HG02588 (cell line): ENCODE measurements around the gene CLDN3.
A peak's percentile ranks its signal among the peaks of the same experiment; 100 is the strongest.
"Not testable (repeated sequence)": the region's sequence is repeated elsewhere in the genome, so short reads cannot be mapped to it uniquely, and the experiment has no call there.

ENCODE experiments used
- ATAC-seq: cut with Tn5 transposase; IDR thresholded peaks from one replicate; pipeline ENCODE4 v1.9.1; 2021; ENCODE audit warnings: mild to moderate bottlenecking, moderate library complexity; ENCODE audit not compliant: unreplicated experiment

Gene CLDN3

DNA sequence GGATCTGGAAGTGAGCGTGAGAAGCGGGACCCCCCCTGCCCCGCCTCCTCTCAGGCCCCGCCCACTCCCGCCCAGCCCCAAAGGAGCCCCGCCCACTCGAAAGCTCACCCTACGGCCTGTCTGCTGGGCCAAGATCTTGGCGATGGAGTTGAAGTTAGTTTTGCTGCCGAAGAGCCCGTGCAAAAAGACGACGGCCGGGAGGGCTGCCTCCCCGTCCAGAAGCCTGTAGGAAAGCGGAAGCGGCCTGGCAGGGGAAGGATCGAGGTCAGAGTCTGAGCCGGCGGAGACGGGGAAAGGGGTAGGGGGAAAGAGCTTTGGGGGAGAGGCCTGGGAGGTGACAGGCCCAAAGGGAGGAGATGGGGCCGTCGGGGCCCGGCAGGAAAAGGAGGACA, 31.9 kb downstream of the CLDN3 start:
- no peak for ATAC-seq

DNA sequence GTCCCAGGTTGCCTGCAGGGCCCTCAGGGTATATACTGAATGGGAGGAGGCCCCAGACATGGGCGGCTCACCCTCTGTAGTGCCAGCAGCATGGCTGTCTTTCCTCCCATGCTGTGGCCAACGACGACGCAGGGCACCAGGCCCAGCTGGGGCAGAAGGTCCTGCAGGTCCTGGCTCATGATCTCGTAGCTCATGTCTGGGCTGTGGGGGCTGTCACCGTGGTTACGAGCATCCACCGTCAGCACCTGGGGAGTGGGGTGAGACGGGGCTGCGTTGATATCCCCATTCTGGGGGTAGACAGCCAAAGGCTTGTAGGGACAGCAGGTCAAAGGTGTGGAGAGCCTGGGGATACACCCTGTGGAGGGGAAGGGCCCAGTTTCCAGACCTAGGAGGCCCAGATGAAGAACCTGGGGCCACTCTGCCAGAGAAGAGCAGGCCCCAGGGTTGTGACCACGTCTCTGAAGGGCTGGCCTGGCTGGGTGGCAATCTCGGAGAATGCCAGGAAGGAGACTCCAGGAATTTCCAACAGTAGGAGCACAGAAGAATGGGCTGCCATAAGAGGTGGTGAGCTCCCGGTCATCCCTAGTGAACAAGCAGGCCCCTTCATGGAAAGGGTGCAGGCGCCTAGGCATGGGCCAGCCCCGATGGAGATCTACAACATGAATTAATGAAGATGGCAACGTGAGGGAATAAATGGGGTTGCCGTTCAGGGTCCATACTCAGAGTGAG, 32.4 kb downstream of the CLDN3 start:
- no peak for ATAC-seq

DNA sequence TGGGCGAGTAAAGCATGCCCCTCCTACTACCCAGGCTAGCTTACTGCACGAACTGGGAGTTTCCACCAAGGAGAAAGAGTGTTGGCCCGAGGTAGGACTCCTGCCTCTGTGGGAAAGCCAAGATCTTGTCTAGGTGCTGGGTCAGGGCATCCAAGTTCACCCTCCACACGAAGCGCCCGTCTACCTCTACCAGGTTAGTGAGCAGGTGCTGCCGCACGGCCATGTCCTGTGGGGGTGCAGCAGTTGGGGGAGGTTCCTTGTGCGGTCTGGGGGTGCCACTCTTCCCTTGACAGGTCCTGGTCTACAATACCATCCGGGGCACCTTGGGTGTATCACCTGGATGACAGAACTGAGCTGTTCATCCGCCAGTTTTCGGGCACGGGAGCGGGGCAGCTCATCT, 33.2 kb downstream of the CLDN3 start:
- ATAC-seq, result no peak

DNA sequence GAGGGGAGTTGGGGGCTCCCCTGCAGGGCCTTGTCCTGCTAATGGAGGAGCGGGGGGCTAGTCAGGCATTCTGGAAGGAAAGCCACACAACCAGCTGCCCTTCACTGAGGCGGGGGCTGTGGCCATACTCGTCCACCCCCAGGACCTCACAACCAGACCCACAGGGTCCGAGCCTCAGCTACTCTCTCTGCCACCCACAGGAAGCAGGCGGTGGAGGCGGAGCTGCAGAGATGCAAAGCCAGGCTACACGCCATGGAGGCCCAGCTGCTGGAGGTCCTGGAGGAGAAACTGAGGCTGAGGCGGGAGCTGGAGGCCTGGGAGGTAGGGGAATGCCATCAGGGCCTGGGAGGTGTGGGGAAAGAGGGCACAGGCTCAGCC, 34.6 kb downstream of the CLDN3 start:
- no peak for ATAC-seq

DNA sequence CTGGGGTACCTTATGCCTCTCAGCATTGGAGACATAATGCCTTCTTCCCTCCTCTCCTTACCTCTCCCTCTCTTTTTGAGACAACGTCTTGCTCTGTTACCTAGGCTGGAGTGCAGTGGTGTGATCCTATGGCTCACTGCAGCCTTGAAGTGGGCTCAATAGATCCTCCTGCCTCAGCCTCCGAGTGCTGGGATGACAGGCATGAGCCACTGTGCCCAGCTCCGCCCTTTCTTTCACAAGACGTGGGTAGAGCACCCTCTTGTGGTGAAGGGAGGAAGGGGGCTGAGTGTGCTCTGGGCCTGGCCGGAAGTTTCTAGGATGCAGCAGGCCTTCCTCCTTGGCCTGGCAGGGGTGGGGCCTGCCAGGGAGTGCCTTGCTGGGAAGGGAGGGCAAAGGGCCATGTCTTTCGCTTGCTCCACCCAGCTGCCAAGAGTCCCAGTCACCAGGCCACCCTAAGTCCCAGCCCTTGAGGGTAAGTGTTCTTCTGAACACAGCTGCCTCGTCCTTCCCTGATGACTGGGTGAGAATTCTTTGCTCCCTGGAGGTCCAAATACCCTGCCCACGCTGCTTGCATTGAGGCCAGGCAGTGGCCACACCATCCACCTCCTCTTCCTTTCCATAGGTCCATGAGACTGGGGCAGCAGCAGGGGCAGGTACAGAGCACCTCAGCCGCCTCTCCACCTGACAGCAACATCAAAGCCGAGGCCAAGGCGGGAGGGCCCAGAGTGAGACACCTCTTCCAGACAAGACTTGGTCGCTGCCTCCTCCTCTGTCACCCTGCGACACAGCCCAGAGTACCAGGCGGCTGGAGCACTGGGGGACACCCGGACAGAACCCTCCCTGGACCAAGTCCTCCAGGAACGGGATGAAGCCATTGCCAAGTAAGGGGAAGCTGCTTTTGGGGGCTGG, 35.2 kb downstream of the CLDN3 start:
- peak; percentile 33 for ATAC-seq

DNA sequence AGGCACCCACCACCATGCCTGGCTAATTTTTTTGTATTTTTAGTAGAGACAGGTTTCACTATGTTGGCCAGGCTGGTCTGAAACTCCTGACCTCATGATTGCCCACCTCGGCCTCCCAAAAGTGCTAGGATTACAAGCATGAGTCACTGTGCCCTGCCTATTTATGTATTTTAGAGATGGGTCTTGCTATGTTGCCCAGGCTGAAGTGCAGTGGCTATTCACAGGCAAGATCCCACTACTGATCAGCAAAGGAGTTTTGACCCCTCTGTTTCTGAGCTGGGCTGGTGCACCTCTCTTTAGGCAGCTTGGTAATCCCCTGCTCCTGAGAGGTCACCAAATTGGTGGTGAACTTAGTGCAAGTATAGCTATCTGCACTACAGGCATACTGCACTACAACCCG, 37.7 kb downstream of the CLDN3 start:
- no peak for ATAC-seq

DNA sequence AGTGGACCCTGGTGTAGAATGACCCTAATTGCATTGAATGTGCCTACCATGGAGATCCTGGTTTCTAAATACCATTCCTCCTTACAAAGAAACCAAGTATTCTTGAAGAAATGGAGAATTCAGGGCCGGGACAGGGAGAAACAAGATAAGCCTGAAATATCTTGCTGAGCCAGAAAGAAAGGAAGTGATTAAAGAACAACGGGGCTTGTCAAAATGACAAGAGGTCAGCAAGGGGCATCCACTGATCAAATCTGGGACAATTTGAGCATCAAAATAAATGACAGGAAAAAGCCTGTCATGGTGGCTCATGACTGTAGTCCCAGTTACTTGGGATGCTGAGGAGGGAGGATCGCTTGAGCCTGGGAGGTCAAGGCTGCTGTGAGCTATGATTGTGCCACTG, 39.6 kb downstream of the CLDN3 start:
- no peak for ATAC-seq

DNA sequence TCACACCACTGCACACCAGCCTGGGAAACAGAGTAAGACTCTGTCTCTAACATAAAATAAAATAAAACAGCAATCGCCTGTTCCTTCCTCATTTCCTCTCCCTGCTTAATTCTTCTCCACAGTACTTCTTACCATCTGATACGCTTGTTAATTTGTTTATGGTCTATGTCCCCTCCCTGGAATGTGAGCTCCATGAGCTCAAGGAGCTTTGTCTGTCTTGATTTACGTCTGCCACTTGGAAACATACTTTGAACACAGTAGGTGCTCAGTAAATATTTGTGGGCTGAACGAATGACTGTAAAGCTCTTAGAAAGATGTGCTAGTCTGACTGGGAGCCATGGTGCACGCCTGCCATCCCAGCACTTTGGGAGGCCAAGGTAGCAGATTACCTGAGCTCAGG, 41.5 kb downstream of the CLDN3 start:
- ATAC-seq, result no peak

DNA sequence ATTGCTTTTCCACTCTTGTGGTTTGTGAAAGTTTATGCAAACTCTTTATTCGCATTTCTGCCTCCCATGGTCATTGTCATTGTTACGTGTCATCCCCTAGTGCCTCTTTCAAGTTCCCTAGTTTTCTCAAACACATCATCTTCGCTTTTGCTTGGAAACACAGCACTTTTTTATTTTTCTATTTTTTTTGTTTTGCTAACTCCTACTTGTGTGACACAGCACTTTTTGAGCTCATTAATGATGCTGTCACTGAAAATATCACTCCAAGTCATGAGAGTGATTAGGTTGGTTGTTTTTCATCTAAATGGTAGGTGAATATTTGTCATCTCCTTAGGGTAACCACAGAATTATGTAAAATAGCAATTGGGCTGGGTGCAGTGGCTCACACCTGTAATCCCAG, 42.1 kb downstream of the CLDN3 start:
- ATAC-seq, result no peak

DNA sequence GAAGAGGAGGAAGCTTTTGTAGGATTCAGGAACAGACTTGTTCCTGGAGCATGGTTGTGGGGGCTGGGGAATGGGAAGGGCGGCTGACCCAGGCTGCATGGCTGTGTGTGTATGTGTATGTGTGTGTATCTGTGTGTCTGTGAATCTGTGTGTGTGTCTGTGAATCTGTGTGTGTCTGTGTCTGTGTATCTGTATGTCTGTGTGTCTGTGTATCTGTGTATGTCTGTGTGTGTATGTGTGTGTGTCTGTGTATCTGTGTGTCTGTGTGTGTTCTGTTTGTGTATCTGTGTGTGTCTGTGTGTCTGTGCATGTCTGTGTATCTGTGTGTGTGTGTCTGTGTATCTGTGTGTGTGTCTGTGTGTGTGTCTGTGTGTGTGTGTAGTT, 44.0 kb downstream of the CLDN3 start:
- ATAC-seq, result no peak

DNA sequence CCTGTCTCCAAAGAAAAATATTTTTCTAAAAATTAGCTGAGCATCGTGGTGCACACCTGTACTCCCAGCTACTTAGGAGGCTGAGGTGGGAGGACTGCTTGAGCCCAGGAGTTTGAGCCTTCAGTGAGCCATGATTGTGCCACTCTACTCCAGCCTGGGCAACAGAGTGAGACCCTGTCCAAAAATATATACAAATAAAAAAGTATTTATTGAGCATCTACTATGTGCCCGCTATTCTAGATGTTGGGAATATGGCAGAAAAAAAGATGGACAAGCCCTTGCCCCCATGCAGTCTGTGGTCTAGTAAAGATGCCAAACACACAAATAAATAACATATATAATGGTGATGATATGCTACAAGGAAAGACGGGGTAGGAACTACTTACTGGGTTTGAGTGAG, 46.3 kb downstream of the CLDN3 start:
- ATAC-seq, result no peak

DNA sequence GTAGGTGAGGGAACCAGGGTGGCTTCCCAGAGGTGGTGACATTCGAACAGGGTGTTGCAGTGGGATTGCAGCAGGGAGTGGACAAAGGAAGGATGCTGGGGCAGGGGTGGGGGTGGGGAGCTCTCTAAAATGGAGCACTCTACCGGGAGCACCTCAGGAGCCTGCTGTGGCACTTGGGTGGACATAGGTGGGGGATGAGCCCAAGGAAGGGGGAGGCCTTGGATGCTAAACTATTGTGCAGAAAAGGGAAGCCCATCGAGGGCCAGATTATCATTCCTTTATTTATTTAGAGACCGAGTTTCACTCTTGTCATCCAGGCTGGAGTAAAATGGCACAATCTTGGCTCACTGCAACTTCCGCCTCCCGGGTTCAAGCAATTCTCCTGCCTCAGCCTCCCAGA, 47.3 kb downstream of the CLDN3 start:
- no peak for ATAC-seq

DNA sequence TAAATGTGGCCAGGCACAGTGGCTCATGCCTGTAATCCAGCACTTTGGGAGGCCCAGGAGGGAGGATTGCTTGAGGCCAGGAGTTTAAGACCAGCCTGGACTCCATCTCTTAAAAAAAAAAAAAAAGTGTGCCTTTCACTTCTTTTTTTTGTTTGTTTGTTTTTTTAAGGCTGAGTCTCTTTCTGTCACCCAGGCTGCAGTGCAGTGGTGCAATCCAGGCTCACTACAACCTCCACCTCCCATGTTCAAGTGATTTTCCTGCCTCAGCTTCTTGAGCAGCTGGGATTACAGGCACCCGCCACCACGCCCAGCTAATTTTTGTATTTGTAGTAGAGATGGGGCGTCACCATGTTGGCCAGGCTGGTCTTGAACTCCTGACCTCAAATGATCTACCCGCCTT, 47.9 kb downstream of the CLDN3 start:
- ATAC-seq, result not testable (repeated sequence)

DNA sequence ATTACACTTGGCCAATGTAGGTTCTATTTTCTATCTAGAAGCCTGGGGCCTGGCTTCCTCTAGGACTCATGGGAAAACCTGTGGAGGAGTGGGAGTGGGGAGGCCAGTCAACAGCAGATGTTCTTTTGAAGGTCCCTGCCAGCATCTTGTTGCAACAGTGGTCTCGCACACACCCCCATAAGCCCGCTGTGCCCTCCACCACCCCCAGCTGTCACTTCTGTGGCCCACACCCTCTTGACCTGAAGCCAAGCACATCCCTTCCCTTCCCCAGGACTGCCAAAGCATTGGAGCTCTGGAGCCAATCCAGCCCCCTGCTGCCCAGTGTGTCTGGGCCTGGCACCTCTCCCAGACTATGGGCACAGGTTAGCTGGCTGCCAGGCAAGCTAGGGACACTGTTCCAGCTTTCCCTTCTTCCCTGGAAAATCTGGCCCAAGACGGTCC, 48.7 kb downstream of the CLDN3 start:
- ATAC-seq, result no peak

DNA sequence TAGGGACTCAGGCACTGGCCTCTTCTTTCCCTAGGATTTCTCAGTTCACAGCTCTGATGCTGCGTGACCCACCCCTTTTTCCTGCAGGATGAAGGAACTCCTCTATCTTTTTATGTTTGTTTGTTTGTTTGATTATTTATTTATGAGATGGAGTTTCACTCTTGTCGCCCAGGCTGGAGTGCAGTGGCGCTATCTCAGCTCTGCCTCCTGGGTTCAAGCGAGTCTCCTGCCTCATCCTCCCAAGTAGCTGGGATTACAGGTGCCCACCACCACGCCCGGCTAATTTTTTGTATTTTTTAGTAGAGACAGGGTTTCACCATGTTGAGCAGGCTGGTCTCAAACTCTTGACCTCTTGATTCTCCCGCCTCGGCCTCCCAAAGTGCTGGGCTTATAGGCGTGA, 49.6 kb downstream of the CLDN3 start:
- ATAC-seq, result not testable (repeated sequence)

DNA sequence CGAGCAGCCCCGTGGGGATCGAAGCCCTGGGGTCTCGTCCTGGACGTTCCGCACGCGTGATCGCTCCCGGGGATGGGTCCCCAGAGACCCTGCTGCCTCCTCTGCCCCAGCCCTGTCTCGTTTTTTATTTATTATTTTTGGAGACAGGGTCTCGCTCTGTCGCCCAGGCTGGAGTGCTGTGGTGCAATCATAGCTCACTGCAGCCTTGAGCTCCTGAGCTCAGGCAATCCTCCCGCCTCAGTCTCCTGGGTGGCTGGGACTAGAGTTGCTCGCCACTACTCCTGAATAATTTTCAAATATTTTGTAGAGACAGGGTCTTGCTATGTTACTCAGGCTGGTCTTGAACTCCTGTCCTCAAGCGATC, 50.3 kb downstream of the CLDN3 start:
- ATAC-seq, result peak; percentile 4
